ENCODE measurements around the gene G2E3.

DNA sequence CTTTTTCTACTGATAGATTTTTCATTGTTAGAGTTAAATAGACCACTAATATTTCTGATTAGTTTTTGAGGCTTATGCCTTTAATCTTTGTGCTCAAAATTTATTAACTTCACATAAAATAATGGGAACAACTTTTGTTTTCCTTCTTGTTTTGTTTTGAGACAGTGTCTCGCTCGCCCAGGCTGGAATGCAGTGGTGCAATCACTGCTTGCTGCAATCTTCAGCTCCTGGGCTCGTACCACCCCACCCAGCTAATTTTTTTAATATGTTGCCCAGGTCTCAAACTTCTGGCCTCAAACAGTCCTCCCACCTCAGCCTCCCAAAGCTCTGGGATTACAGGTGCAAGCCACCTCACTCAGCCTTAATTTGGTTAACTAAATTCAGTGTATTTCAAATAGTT is 80.0 kb downstream of the G2E3 start:
- TF ChIP-seq, protein P1, sequence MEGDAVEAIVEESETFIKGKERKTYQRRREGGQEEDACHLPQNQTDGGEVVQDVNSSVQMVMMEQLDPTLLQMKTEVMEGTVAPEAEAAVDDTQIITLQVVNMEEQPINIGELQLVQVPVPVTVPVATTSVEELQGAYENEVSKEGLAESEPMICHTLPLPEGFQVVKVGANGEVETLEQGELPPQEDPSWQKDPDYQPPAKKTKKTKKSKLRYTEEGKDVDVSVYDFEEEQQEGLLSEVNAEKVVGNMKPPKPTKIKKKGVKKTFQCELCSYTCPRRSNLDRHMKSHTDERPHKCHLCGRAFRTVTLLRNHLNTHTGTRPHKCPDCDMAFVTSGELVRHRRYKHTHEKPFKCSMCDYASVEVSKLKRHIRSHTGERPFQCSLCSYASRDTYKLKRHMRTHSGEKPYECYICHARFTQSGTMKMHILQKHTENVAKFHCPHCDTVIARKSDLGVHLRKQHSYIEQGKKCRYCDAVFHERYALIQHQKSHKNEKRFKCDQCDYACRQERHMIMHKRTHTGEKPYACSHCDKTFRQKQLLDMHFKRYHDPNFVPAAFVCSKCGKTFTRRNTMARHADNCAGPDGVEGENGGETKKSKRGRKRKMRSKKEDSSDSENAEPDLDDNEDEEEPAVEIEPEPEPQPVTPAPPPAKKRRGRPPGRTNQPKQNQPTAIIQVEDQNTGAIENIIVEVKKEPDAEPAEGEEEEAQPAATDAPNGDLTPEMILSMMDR (IDR thresholded peaks at IDR 0.05), result no peak
- TF ChIP-seq POLR2A (IDR thresholded peaks at IDR 0.05), result no peak
